DOHH2 (cell line): ENCODE measurements around the gene HTR3C.

ENCODE experiments used
- H3F3A ChIP-seq: fragments of 200-600 bp; sonication (generic), shearing (Covaris generic); 2 replicates; pipeline ENCODE4 v1.6.0; 2016; ENCODE audit warnings: antibody characterized with exemption, mild to moderate bottlenecking; ENCODE audit not compliant: control insufficient read depth, insufficient read depth
- H3K27ac ChIP-seq: fragments of 200-600 bp; sonication (generic); 2 replicates; pipeline ENCODE4 v1.5.1; 2014; ENCODE audit warnings: low read depth, mild to moderate bottlenecking, low read length, moderate library complexity
- H3K27me3 ChIP-seq: fragments of 200-600 bp; sonication (generic); 2 replicates; pipeline ENCODE4 v1.6.1; 2014; ENCODE audit warnings: mild to moderate bottlenecking, low read length, mixed read lengths; ENCODE audit not compliant: control insufficient read depth
- H3K36me3 ChIP-seq: fragments of 200-600 bp; sonication (generic); 2 replicates; pipeline ENCODE4 v1.6.1; 2014; ENCODE audit warnings: mild to moderate bottlenecking, low read length, moderate library complexity, mixed read lengths; ENCODE audit not compliant: control insufficient read depth
- H3K4me1 ChIP-seq: fragments of 200-600 bp; sonication (generic); 2 replicates; pipeline ENCODE4 v1.6.1; 2014; ENCODE audit warnings: mild to moderate bottlenecking, low read length, mixed read lengths; ENCODE audit not compliant: control insufficient read depth
- H3K4me2 ChIP-seq: fragments of 200-600 bp; sonication (generic); 2 replicates; pipeline ENCODE4 v1.6.0; 2014; ENCODE audit warnings: mild to moderate bottlenecking, low read length, moderate library complexity
- H3K4me3 ChIP-seq: fragments of 200-600 bp; sonication (generic); 2 replicates; pipeline ENCODE4 v1.5.1; 2014; ENCODE audit warnings: mild to moderate bottlenecking, low read length, mixed read lengths
- H3K79me2 ChIP-seq: fragments of 200-600 bp; sonication (generic); 2 replicates; pipeline ENCODE4 v1.6.1; 2014; ENCODE audit warnings: mild to moderate bottlenecking, low read length, mixed read lengths; ENCODE audit not compliant: control insufficient read depth
- H3K9me2 ChIP-seq: fragments of 200-600 bp; sonication (generic); replicated peaks from 2 replicates; pipeline ENCODE4 v1.6.1; 2014; ENCODE audit warnings: mild to moderate bottlenecking, low read length, mixed read lengths; ENCODE audit not compliant: control insufficient read depth
- H3K9me3 ChIP-seq: fragments of 200-600 bp; sonication (generic); 2 replicates; pipeline ENCODE4 v1.6.1; 2014; ENCODE audit warnings: antibody characterized with exemption, low read length, mixed read lengths; ENCODE audit not compliant: control insufficient read depth, insufficient read depth
- H4K20me1 ChIP-seq: fragments of 200-600 bp; sonication (generic); 2 replicates; pipeline ENCODE4 v1.6.0; 2014; ENCODE audit warnings: low read depth, mild to moderate bottlenecking, antibody characterized with exemption, low read length, moderate library complexity; ENCODE audit not compliant: control insufficient read depth, insufficient read depth
- CTCF ChIP-seq: fragments of 200-600 bp; sonication (generic); IDR thresholded peaks from one replicate; pipeline ENCODE4 v1.5.1; 2014; ENCODE audit warnings: antibody characterized with exemption, mild to moderate bottlenecking, low read depth, low read length; ENCODE audit not compliant: poor library complexity, severe bottlenecking
- EZH2phosphoT487 ChIP-seq: fragments of 200-600 bp; sonication (generic); IDR thresholded peaks from 2 replicates; pipeline ENCODE4 v1.6.1; 2017; ENCODE audit warnings: borderline replicate concordance, mild to moderate bottlenecking, antibody characterized with exemption, low read length, moderate library complexity, mixed read lengths

HTR3C gene

GRCh38 chr3:184081116-184081830 is 28.4 kb downstream of the HTR3C start:
- H3K9me3 ChIP-seq, result no peaks in the 10 kb centered on the region
- no peaks in the 10 kb centered on the region for H4K20me1 ChIP-seq
- no peaks in the 10 kb centered on the region for H3K36me3 ChIP-seq
- no peaks in the 10 kb centered on the region for H3K4me1 ChIP-seq
- no peaks in the 10 kb centered on the region for H3F3A ChIP-seq
- no peak overlapping the region for H3K27ac ChIP-seq
- H3K27me3 ChIP-seq, result no peaks in the 10 kb centered on the region
- H3K79me2 ChIP-seq, result no peaks in the 10 kb centered on the region
- H3K4me2 ChIP-seq, result no peak overlapping the region
- no peak overlapping the region for H3K4me3 ChIP-seq
- no peak for TF ChIP-seq CTCF
- H3K9me2 ChIP-seq, result no peaks in the 10 kb centered on the region

- Histone ChIP-seq H3K79me2 (no peaks in the 10 kb centered on the region), H3F3A (no peaks in the 10 kb centered on the region), H3K9me3 (no peaks in the 10 kb centered on the region), H3K27ac (no peak overlapping the region), H3K4me2 (no peak overlapping the region), H3K4me3 (no peak overlapping the region), H4K20me1 (no peaks in the 10 kb centered on the region), H3K9me2 (no peaks in the 10 kb centered on the region), H3K27me3 (no peaks in the 10 kb centered on the region), H3K36me3 (no peaks in the 10 kb centered on the region), H3K4me1 (no peaks in the 10 kb centered on the region)
- TF ChIP-seq CTCF (no peak), EZH2phosphoT487 (no peak)
Observed at GRCh38 chr3:184082034-184082433, 29.2 kb downstream of the HTR3C start.

GRCh38 chr3:184082465-184082864 is 29.6 kb downstream of the HTR3C start:
- no peaks in the 10 kb centered on the region for H3K9me3 ChIP-seq
- no peaks in the 10 kb centered on the region for H3K79me2 ChIP-seq
- no peak overlapping the region for H3K27ac ChIP-seq
- no peak overlapping the region for H3K4me3 ChIP-seq
- TF ChIP-seq EZH2phosphoT487 (no peak), CTCF (no peak)
- H3K4me2 ChIP-seq, result no peak overlapping the region
- H3F3A ChIP-seq, result no peaks in the 10 kb centered on the region
- no peaks in the 10 kb centered on the region for H3K36me3 ChIP-seq
- H3K9me2 ChIP-seq, result no peaks in the 10 kb centered on the region
- H4K20me1 ChIP-seq, result no peaks in the 10 kb centered on the region
- H3K27me3 ChIP-seq, result no peaks in the 10 kb centered on the region
- H3K4me1 ChIP-seq, result no peaks in the 10 kb centered on the region
